H4 (cell line): ENCODE measurements around the gene CNTFR. TPM values are rescaled to one million over a fixed set of nuclear protein-coding genes. Genes with fewer than 3 reads are reported as not detected.
"Not testable (repeated sequence)": the region's sequence is repeated elsewhere in the genome, so short reads cannot be mapped to it uniquely, and the experiment has no call there.

Experiments
- DNase-seq: peaks from one replicate; pipeline ENCODE4 v3.0.0-alpha.2; 2015; ENCODE audit warnings: low spot score
- total RNA-seq: library from RNA; depleted of rRNA; stranded (reverse); fragments of >200 nt; shearing (Covaris generic); gene quantifications from 2 replicates; pipeline ENCODE4 v1.2.3, GENCODE V29; 2014

CNTFR gene
- total RNA-seq, 1 experiment from 2014 or later: 0.15 TPM

GRCh38 chr9:34555002-34555348 lies 34.5 kb downstream of the CNTFR start:
- no peak for DNase-seq

GRCh38 chr9:34554211-34555001 lies 35.1 kb downstream of the CNTFR start:
- DNase-seq: no peak

- DNase-seq: no peak
Measured at GRCh38 chr9:34553511-34554021, 36.0 kb downstream of the CNTFR start.

- no peak for DNase-seq
Measured at GRCh38 chr9:34552986-34553385, 36.5 kb downstream of the CNTFR start.

- DNase-seq: no peak
Measured at GRCh38 chr9:34552606-34552981, 36.9 kb downstream of the CNTFR start.

GRCh38 chr9:34551751-34552605 lies 37.5 kb downstream of the CNTFR start:
- no peak for DNase-seq

GRCh38 chr9:34550681-34551270 lies 38.7 kb downstream of the CNTFR start:
- no peak for DNase-seq

GRCh38 chr9:34550016-34550680 lies 39.4 kb downstream of the CNTFR start:
- no peak for DNase-seq

- no peak for DNase-seq
Measured at GRCh38 chr9:34549407-34549732, 40.2 kb downstream of the CNTFR start.

GRCh38 chr9:34547960-34548611 lies 41.4 kb downstream of the CNTFR start:
- DNase-seq: peak; percentile 52

- DNase-seq: peak; percentile 82
Measured at GRCh38 chr9:34546834-34547827, 42.4 kb downstream of the CNTFR start.

- no peak for DNase-seq
Measured at GRCh38 chr9:34546102-34546833, 43.3 kb downstream of the CNTFR start.

- DNase-seq: no peak
Measured at GRCh38 chr9:34545497-34545896, 44.0 kb downstream of the CNTFR start.

- no peak for DNase-seq
Measured at GRCh38 chr9:34544035-34544434, 45.5 kb downstream of the CNTFR start.

- DNase-seq: no peak
Measured at GRCh38 chr9:34541540-34541939, 48.0 kb downstream of the CNTFR start.

- DNase-seq: peak; percentile 72
Measured at GRCh38 chr9:34540827-34541226, 48.7 kb downstream of the CNTFR start.

GRCh38 chr9:34536685-34537084 lies 52.8 kb downstream of the CNTFR start:
- no peak for DNase-seq

GRCh38 chr9:34532041-34532440 lies 57.5 kb downstream of the CNTFR start:
- not testable (repeated sequence) for DNase-seq

GRCh38 chr9:34526026-34526425 lies 63.5 kb downstream of the CNTFR start:
- no peak for DNase-seq

GRCh38 chr9:34524349-34524748 lies 65.2 kb downstream of the CNTFR start:
- DNase-seq: no peak
